ENCODE results near the gene EXOG. TPM values are rescaled to one million over a fixed set of nuclear protein-coding genes. Genes with fewer than 3 reads are reported as not detected.
"Not testable (repeated sequence)": the region's sequence is repeated elsewhere in the genome, so short reads cannot be mapped to it uniquely, and the experiment has no call there.

EXOG gene
- total RNA-seq, 5 donors from 2014 or later (not counting 1 experiment from before 2014, with no cell fraction given), result 21.5 to 24.8 (median 22.9) TPM

GRCh38 chr3:38565339-38566214, 69.4 kb downstream of the EXOG start:
- H3K36me3 ChIP-seq (ENCODE audit: control insufficient read depth in 2 of 2, extremely low read depth in 1 of 2, insufficient read depth in 1 of 2, low read length in 1 of 2), result no peaks in the 10 kb centered on the region
- ATAC-seq (replicated peaks in 1 of 4) (peak in 1 of 4 experiments; percentile 9), DNase-seq (no peak)
- peaks cover 0 to 4% of the 10 kb centered on the region in 2 donors for H3K27me3 Mint-ChIP-seq
- H3K4me3 ChIP-seq (ENCODE audit: control insufficient read depth in 1 of 2, extremely low read depth in 1 of 2, low read length in 1 of 2), result no peak overlapping the region
- WGBS (ENCODE audit: insufficient coverage), result 84% methylated on average over 11 of the region's 13 CpGs
- POLR2A ChIA-PET, result no interaction called here
- no peak overlapping the region for H3K4me3 Mint-ChIP-seq
- no peak overlapping the region for H3K27ac ChIP-seq (ENCODE audit: low read length)
- H3K27ac Mint-ChIP-seq, result no peak overlapping the region
- H3K36me3 Mint-ChIP-seq, result no peaks in the 10 kb centered on the region
- no peaks in the 10 kb centered on the region for H3K4me1 Mint-ChIP-seq
- H3K4me1 ChIP-seq (ENCODE audit: control insufficient read depth in 1 of 2, extremely low read depth in 1 of 2, insufficient read depth in 2 of 2, low read length in 2 of 2), result no peaks in the 10 kb centered on the region
- peaks cover 0 to 11% of the 10 kb centered on the region in 2 experiments for H3K27me3 ChIP-seq (replicated peaks in 1 of 2; ENCODE audit: control insufficient read depth in 2 of 2, extremely low read depth in 1 of 2, insufficient read depth in 2 of 2, low read length in 1 of 2)
- no peaks in the 10 kb centered on the region for H3K9me3 Mint-ChIP-seq
- no peaks in the 10 kb centered on the region for H3K9me3 ChIP-seq
- CTCF ChIA-PET, result interaction anchor here in 1 of 2 donors (0.6 kb wide), 2 partner anchors 134 to 1756 kb away, joined by 3 to 6 read pairs; no protein-coding TSS in a partner anchor

GRCh38 chr3:38566215-38566528, 70.0 kb downstream of the EXOG start:
- H3K36me3 ChIP-seq (ENCODE audit: control insufficient read depth in 2 of 2, extremely low read depth in 1 of 2, insufficient read depth in 1 of 2, low read length in 1 of 2), result no peaks in the 10 kb centered on the region
- POLR2A ChIA-PET, result no interaction called here
- Mint-ChIP-seq H3K36me3 (no peaks in the 10 kb centered on the region), H3K27me3 (peaks cover 0 to 4% of the 10 kb centered on the region in 2 donors), H3K9me3 (peaks cover 0 to 3% (median 0%) of the 10 kb centered on the region in 3 donors), H3K4me1 (no peaks in the 10 kb centered on the region), H3K27ac (no peak overlapping the region), H3K4me3 (no peak overlapping the region)
- CTCF ChIA-PET, result interaction anchor here in 1 of 2 donors (0.6 kb wide), 1 partner anchor 134 kb away, joined by 6 read pairs; no protein-coding TSS in a partner anchor
- H3K9me3 ChIP-seq, result no peaks in the 10 kb centered on the region
- no peak overlapping the region for H3K27ac ChIP-seq (ENCODE audit: low read length)
- WGBS (ENCODE audit: insufficient coverage), result 80% methylated on average over 13 of the region's 13 CpGs
- no peak overlapping the region for H3K4me3 ChIP-seq (ENCODE audit: control insufficient read depth in 1 of 2, extremely low read depth in 1 of 2, low read length in 1 of 2)
- no peaks in the 10 kb centered on the region for H3K4me1 ChIP-seq (ENCODE audit: control insufficient read depth in 1 of 2, extremely low read depth in 1 of 2, insufficient read depth in 2 of 2, low read length in 2 of 2)
- ATAC-seq (replicated peaks in 1 of 4), result no peak
- H3K27me3 ChIP-seq (replicated peaks in 1 of 2; ENCODE audit: control insufficient read depth in 2 of 2, extremely low read depth in 1 of 2, insufficient read depth in 2 of 2, low read length in 1 of 2), result peaks cover 0 to 11% of the 10 kb centered on the region in 2 experiments
- no peak for DNase-seq

GRCh38 chr3:38566794-38567193, 70.7 kb downstream of the EXOG start:
- POLR2A ChIA-PET; CTCF ChIA-PET; H3K9me3 ChIP-seq; H3K36me3 ChIP-seq (ENCODE audit: control insufficient read depth in 2 of 2, extremely low read depth in 1 of 2, insufficient read depth in 1 of 2, low read length in 1 of 2); H3K9me3 Mint-ChIP-seq; H3K27me3 Mint-ChIP-seq; H3K4me3 ChIP-seq (ENCODE audit: control insufficient read depth in 1 of 2, extremely low read depth in 1 of 2, low read length in 1 of 2); H3K27ac ChIP-seq (ENCODE audit: low read length); H3K36me3 Mint-ChIP-seq; H3K4me1 Mint-ChIP-seq; H3K27ac Mint-ChIP-seq; H3K4me1 ChIP-seq (ENCODE audit: control insufficient read depth in 1 of 2, extremely low read depth in 1 of 2, insufficient read depth in 2 of 2, low read length in 2 of 2); H3K4me3 Mint-ChIP-seq; DNase-seq; ATAC-seq (replicated peaks in 1 of 4): not testable (repeated sequence)
- 75% methylated on average over 5 of the region's 7 CpGs for WGBS (ENCODE audit: insufficient coverage)
- H3K27me3 ChIP-seq (replicated peaks in 1 of 2; ENCODE audit: control insufficient read depth in 2 of 2, extremely low read depth in 1 of 2, insufficient read depth in 2 of 2, low read length in 1 of 2), result peaks cover 0 to 11% of the 10 kb centered on the region in 2 experiments

GRCh38 chr3:38567498-38567897, 71.4 kb downstream of the EXOG start:
- no peak overlapping the region for H3K4me3 ChIP-seq (ENCODE audit: control insufficient read depth in 1 of 2, extremely low read depth in 1 of 2, low read length in 1 of 2)
- peak in 1 of 35 experiments; percentile 5 for DNase-seq
- Mint-ChIP-seq H3K27ac (no peak overlapping the region), H3K4me3 (no peak overlapping the region), H3K36me3 (no peaks in the 10 kb centered on the region), H3K27me3 (no peaks in the 10 kb centered on the region), H3K9me3 (peaks cover 0 to 3% (median 0%) of the 10 kb centered on the region in 3 donors), H3K4me1 (no peaks in the 10 kb centered on the region)
- 79% methylated on average over 4 of the region's 4 CpGs for WGBS (ENCODE audit: insufficient coverage)
- H3K9me3 ChIP-seq, result no peaks in the 10 kb centered on the region
- no peaks in the 10 kb centered on the region for H3K4me1 ChIP-seq (ENCODE audit: control insufficient read depth in 1 of 2, extremely low read depth in 1 of 2, insufficient read depth in 2 of 2, low read length in 2 of 2)
- peaks cover 0 to 4% of the 10 kb centered on the region in 2 experiments for H3K27me3 ChIP-seq (replicated peaks in 1 of 2; ENCODE audit: control insufficient read depth in 2 of 2, extremely low read depth in 1 of 2, insufficient read depth in 2 of 2, low read length in 1 of 2)
- POLR2A ChIA-PET, result no interaction called here
- CTCF ChIA-PET, result no interaction called here
- ATAC-seq (replicated peaks in 1 of 4), result no peak
- H3K36me3 ChIP-seq (ENCODE audit: control insufficient read depth in 2 of 2, extremely low read depth in 1 of 2, insufficient read depth in 1 of 2, low read length in 1 of 2), result no peaks in the 10 kb centered on the region
- no peak overlapping the region for H3K27ac ChIP-seq (ENCODE audit: low read length)

GRCh38 chr3:38573111-38573510, 77.0 kb downstream of the EXOG start:
- DNase-seq (no peak), ATAC-seq (replicated peaks in 1 of 4) (no peak)
- Mint-ChIP-seq H3K9me3 (peaks cover 0 to 9% (median 5%) of the 10 kb centered on the region in 3 donors), H3K27ac (no peak overlapping the region), H3K36me3 (no peaks in the 10 kb centered on the region), H3K27me3 (peaks cover 3% of the 10 kb centered on the region in 2 donors), H3K4me3 (no peak overlapping the region), H3K4me1 (no peaks in the 10 kb centered on the region)
- H3K9me3 ChIP-seq, result no peaks in the 10 kb centered on the region
- no peaks in the 10 kb centered on the region for H3K4me1 ChIP-seq (ENCODE audit: control insufficient read depth in 1 of 2, extremely low read depth in 1 of 2, insufficient read depth in 2 of 2, low read length in 2 of 2)
- H3K27me3 ChIP-seq (replicated peaks in 1 of 2; ENCODE audit: control insufficient read depth in 2 of 2, extremely low read depth in 1 of 2, insufficient read depth in 2 of 2, low read length in 1 of 2), result peaks cover 0 to 20% of the 10 kb centered on the region in 2 experiments
- no peak overlapping the region for H3K27ac ChIP-seq (ENCODE audit: low read length)
- POLR2A ChIA-PET, result no interaction called here
- H3K36me3 ChIP-seq (ENCODE audit: control insufficient read depth in 2 of 2, extremely low read depth in 1 of 2, insufficient read depth in 1 of 2, low read length in 1 of 2), result no peaks in the 10 kb centered on the region
- WGBS (ENCODE audit: insufficient coverage), result no CpG with 5 or more reads among the region's 3 CpGs
- CTCF ChIA-PET, result no interaction called here
- no peak overlapping the region for H3K4me3 ChIP-seq (ENCODE audit: control insufficient read depth in 1 of 2, extremely low read depth in 1 of 2, low read length in 1 of 2)

GRCh38 chr3:38573556-38573955, 77.4 kb downstream of the EXOG start:
- ChIA-PET POLR2A (no interaction called here), CTCF (no interaction called here)
- Histone ChIP-seq H3K36me3 (ENCODE audit: control insufficient read depth in 2 of 2, extremely low read depth in 1 of 2, insufficient read depth in 1 of 2, low read length in 1 of 2) (no peaks in the 10 kb centered on the region), H3K9me3 (no peaks in the 10 kb centered on the region), H3K4me1 (ENCODE audit: control insufficient read depth in 1 of 2, extremely low read depth in 1 of 2, insufficient read depth in 2 of 2, low read length in 2 of 2) (no peaks in the 10 kb centered on the region), H3K27ac (ENCODE audit: low read length) (no peak overlapping the region), H3K4me3 (ENCODE audit: control insufficient read depth in 1 of 2, extremely low read depth in 1 of 2, low read length in 1 of 2) (no peak overlapping the region), H3K27me3 (replicated peaks in 1 of 2; ENCODE audit: control insufficient read depth in 2 of 2, extremely low read depth in 1 of 2, insufficient read depth in 2 of 2, low read length in 1 of 2) (peaks cover 0 to 21% of the 10 kb centered on the region in 2 experiments)
- Mint-ChIP-seq H3K36me3 (no peaks in the 10 kb centered on the region), H3K4me3 (no peak overlapping the region), H3K27ac (no peak overlapping the region), H3K9me3 (peaks cover 0 to 9% (median 5%) of the 10 kb centered on the region in 3 donors), H3K27me3 (peaks cover 3% of the 10 kb centered on the region in 2 donors), H3K4me1 (no peaks in the 10 kb centered on the region)
- ATAC-seq (replicated peaks in 1 of 4) (no peak), DNase-seq (peak in 1 of 35 experiments; percentile 17)
- WGBS (ENCODE audit: insufficient coverage), result 42% methylated on average over 3 of the region's 3 CpGs
